Measurements from ENCODE around the gene XIRP2.

DNA sequence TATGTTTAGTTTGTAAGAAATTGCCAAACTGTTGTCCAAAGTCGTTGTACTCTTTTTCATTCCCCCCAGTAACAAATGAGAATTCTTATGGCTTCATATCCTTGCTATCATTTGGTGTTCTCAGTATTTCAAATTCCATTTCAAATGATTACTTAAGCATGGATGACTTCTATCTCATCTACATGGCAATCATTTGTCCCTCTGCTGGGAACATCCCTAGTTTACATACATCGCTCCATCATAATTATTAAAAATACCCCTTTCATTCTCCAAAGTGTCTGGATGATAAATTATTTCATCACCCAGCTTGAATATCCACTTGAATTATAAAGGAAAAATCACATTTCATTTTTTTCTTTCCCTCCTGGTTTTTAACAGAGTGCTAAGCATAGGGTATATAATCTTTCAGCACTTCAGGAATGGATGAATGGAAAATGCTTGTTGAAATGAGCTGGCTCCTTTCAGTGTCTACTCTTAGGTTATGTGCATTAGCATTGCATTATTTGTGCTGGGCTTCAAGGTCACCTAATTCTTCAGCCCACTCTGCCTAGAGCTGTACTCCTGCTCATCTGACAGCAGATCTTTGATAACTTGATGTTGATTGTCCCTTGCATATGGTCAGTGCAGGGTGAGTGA, 33.1 kb downstream of the XIRP2 start:
- TF ChIP-seq, protein P1, sequence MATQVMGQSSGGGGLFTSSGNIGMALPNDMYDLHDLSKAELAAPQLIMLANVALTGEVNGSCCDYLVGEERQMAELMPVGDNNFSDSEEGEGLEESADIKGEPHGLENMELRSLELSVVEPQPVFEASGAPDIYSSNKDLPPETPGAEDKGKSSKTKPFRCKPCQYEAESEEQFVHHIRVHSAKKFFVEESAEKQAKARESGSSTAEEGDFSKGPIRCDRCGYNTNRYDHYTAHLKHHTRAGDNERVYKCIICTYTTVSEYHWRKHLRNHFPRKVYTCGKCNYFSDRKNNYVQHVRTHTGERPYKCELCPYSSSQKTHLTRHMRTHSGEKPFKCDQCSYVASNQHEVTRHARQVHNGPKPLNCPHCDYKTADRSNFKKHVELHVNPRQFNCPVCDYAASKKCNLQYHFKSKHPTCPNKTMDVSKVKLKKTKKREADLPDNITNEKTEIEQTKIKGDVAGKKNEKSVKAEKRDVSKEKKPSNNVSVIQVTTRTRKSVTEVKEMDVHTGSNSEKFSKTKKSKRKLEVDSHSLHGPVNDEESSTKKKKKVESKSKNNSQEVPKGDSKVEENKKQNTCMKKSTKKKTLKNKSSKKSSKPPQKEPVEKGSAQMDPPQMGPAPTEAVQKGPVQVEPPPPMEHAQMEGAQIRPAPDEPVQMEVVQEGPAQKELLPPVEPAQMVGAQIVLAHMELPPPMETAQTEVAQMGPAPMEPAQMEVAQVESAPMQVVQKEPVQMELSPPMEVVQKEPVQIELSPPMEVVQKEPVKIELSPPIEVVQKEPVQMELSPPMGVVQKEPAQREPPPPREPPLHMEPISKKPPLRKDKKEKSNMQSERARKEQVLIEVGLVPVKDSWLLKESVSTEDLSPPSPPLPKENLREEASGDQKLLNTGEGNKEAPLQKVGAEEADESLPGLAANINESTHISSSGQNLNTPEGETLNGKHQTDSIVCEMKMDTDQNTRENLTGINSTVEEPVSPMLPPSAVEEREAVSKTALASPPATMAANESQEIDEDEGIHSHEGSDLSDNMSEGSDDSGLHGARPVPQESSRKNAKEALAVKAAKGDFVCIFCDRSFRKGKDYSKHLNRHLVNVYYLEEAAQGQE (IDR thresholded peaks at IDR 0.05) = no peak
- TF ChIP-seq, protein P2, sequence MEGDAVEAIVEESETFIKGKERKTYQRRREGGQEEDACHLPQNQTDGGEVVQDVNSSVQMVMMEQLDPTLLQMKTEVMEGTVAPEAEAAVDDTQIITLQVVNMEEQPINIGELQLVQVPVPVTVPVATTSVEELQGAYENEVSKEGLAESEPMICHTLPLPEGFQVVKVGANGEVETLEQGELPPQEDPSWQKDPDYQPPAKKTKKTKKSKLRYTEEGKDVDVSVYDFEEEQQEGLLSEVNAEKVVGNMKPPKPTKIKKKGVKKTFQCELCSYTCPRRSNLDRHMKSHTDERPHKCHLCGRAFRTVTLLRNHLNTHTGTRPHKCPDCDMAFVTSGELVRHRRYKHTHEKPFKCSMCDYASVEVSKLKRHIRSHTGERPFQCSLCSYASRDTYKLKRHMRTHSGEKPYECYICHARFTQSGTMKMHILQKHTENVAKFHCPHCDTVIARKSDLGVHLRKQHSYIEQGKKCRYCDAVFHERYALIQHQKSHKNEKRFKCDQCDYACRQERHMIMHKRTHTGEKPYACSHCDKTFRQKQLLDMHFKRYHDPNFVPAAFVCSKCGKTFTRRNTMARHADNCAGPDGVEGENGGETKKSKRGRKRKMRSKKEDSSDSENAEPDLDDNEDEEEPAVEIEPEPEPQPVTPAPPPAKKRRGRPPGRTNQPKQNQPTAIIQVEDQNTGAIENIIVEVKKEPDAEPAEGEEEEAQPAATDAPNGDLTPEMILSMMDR (IDR thresholded peaks at IDR 0.05; ENCODE audit: low read depth, low read length, missing input control) = no peak
- TF ChIP-seq, protein P3, sequence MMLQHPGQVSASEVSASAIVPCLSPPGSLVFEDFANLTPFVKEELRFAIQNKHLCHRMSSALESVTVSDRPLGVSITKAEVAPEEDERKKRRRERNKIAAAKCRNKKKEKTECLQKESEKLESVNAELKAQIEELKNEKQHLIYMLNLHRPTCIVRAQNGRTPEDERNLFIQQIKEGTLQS (IDR thresholded peaks at IDR 0.05) = no peak
- TF ChIP-seq TAF1 (conservative IDR thresholded peaks at IDR 0.05) (no peak), GABPA (IDR thresholded peaks at IDR 0.05 in 1 of 2, conservative IDR thresholded peaks at IDR 0.05 in 1 of 2) (no peak), FOXA1 (IDR thresholded peaks at IDR 0.05) (no peak), RXRA (IDR thresholded peaks at IDR 0.05) (no peak), SP1 (IDR thresholded peaks at IDR 0.05) (no peak), JUND (IDR thresholded peaks at IDR 0.05) (no peak), NR2F2 (IDR thresholded peaks at IDR 0.05) (no peak)
- TF ChIP-seq, protein P4, sequence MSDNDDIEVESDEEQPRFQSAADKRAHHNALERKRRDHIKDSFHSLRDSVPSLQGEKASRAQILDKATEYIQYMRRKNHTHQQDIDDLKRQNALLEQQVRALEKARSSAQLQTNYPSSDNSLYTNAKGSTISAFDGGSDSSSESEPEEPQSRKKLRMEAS (IDR thresholded peaks at IDR 0.05) = no peak

Measured in liver (tissue), 3 donors.